ENCODE results near the gene OSBPL7. TPM values are rescaled to one million over a fixed set of nuclear protein-coding genes. Genes with fewer than 3 reads are reported as not detected.

The OSBPL7 gene
- total and polyA plus RNA-seq, 2 of the 8 experiments (the other 6 are each of a cell fraction or from before 2014, with no cell fraction given) = 7.2 to 8.9 TPM

DNA sequence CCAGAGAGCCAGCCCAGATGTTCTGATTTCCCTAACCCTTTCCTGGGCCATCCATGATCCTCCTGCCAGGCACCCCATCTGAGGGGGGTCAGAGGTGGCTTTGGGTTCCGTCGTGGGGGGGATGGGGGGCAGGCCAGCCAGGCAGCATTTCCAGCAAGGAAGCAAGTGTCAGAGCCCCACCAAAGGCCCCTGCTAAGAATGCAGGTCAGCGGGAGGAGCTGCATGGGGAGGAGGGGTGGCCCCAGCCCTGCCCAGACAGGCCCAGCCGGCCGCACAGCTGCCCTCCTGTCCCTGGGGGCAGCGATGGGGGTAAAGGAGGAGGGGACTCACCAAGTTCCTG is 21.8 kb upstream of the OSBPL7 start:
- H3K14ac ChIP-seq (ENCODE audit: insufficient read length) = no peak overlapping the region
- DNase-seq (ENCODE audit: low read depth in 1 of 2, low spot score in 2 of 2) = no peak
- H4K8ac ChIP-seq (ENCODE audit: extremely low read depth, insufficient read depth, low read length) = no peak overlapping the region
- peaks cover 9% of the 10 kb centered on the region; the same call in 1 of the 2 replicates for H3K23me2 ChIP-seq (ENCODE audit: low read depth, low read length)
- H2BK15ac ChIP-seq (ENCODE audit: low read length) = no peak overlapping the region
- no peak overlapping the region for H2BK20ac ChIP-seq (ENCODE audit: low read length)
- no peak overlapping the region for H3K23ac ChIP-seq (ENCODE audit: insufficient read length)
- no peak overlapping the region for H4K91ac ChIP-seq (replicated peaks; ENCODE audit: insufficient read length, low read length)
- FAIRE-seq = no peak
- no peak overlapping the region for H2AFZ ChIP-seq (ENCODE audit: low read length)
- H3K27me3 ChIP-seq (replicated peaks in 1 of 4; ENCODE audit: control insufficient read depth in 3 of 4, extremely low read depth in 1 of 4, insufficient read depth in 3 of 4, low read length in 3 of 4) = peaks cover 22 to 42% (median 35%) of the 10 kb centered on the region in 4 experiments
- H3K56ac ChIP-seq (replicated peaks; ENCODE audit: insufficient read length, low read depth, low read length) = no peak overlapping the region
- H3K79me1 ChIP-seq (ENCODE audit: low read depth, low read length) = no peaks in the 10 kb centered on the region
- peaks cover 0 to 4% (median 0%) of the 10 kb centered on the region in 4 experiments; a peak in 1 of 8 replicates for H3K36me3 ChIP-seq (ENCODE audit: control insufficient read depth in 2 of 4, insufficient read depth in 4 of 4, low read length in 3 of 4)
- peaks cover 0 to 32% (median 13%) of the 10 kb centered on the region in 4 experiments; a peak in 6 of 7 replicates for H3K4me1 ChIP-seq (replicated peaks in 1 of 4; ENCODE audit: control insufficient read depth in 3 of 4, insufficient read depth in 4 of 4, low read length in 3 of 4)
- H2AK5ac ChIP-seq (ENCODE audit: low read depth, low read length) = no peak overlapping the region
- 0 out of 8 replicates have a peak overlapping the region, but pooled peaks of 1 of the 4 experiments have one; percentile 15 for H3K4me3 ChIP-seq (ENCODE audit: extremely low read depth in 1 of 4, insufficient read depth in 2 of 4, low read depth in 3 of 4, low read length in 4 of 4)
- no peak overlapping the region for H3K4ac ChIP-seq (replicated peaks; ENCODE audit: insufficient read length, low read depth, low read length)
- ChIA-PET CTCF (ENCODE audit: partially characterized antibody) (interaction anchor here (0.6 to 33.0 kb wide), 19 partner anchors 12 to 177 kb away, joined by 3 to 1206 read pairs (median 4); partner anchors contain the start of genes CDK5RAP3, LRRC46, MRPL10 and PNPO), POLR2A (ENCODE audit: partially characterized antibody) (interaction anchor here (0.8 to 12.4 kb wide), 8 partner anchors 12 to 135 kb away, joined by 3 to 134 read pairs (median 4); partner anchors contain the start of genes LRRC46, MRPL10 and SP2)
- H2BK120ac ChIP-seq (replicated peaks; ENCODE audit: low read depth, low read length) = no peak overlapping the region
- no peak overlapping the region for H2BK12ac ChIP-seq (ENCODE audit: low read depth, low read length)
- 28% methylated on average over 4 of the region's 6 CpGs; no CpG with 5 or more reads in 1 of the 2 experiments for whole genome bisulfite sequencing, 2 experiments (ENCODE audit: extremely low coverage in 1 of 2, insufficient coverage in 1 of 2, insufficient read length in 1 of 2, insufficient replicate concordance in 2 of 2, low coverage in 1 of 2, low lambda C conversion rate in 2 of 2, missing lambda C conversion rate in 1 of 2)
- H3K9ac ChIP-seq (replicated peaks in 1 of 4; ENCODE audit: extremely low read depth in 1 of 4, low read depth in 3 of 4, low read length in 3 of 4) = no peak overlapping the region
- no peak overlapping the region for H4K5ac ChIP-seq (ENCODE audit: insufficient read length, low read depth, low read length)
- no peaks in the 10 kb centered on the region for H3K79me2 ChIP-seq (ENCODE audit: control insufficient read depth in 1 of 2, insufficient read depth in 2 of 2, low read length in 2 of 2)
- no peak overlapping the region for H3K27ac ChIP-seq (ENCODE audit: low read depth, low read length)
- H3K18ac ChIP-seq (ENCODE audit: extremely low read depth, low read length) = no peak overlapping the region
- H4K20me1 ChIP-seq (replicated peaks in 1 of 2; ENCODE audit: control insufficient read depth in 1 of 2, insufficient read depth in 2 of 2, low read length in 2 of 2) = peaks cover 0 to 2% of the 10 kb centered on the region in 2 experiments
- H3K9me3 ChIP-seq (ENCODE audit: insufficient read depth in 2 of 2, low read depth in 1 of 2, low read length in 1 of 2) = no peaks in the 10 kb centered on the region
- no peak overlapping the region for H2BK5ac ChIP-seq (ENCODE audit: low read depth, low read length)
- H3K4me2 ChIP-seq (ENCODE audit: insufficient read depth in 1 of 2, low read depth in 2 of 2, low read length in 2 of 2) = peak overlapping the region in 1 of 2 experiments; percentile 3; a peak in 1 of 4 replicates
- TF ChIP-seq ASH2L (IDR thresholded peaks at IDR 0.05; ENCODE audit: low read length) (no peak), KDM4A (IDR thresholded peaks at IDR 0.05; ENCODE audit: low read depth, low read length, severe bottlenecking) (no peak), SIN3A (conservative IDR thresholded peaks at IDR 0.05 in 1 of 2, IDR thresholded peaks at IDR 0.05 in 1 of 2; ENCODE audit: low read depth in 1 of 2, low read length in 2 of 2) (no peak), SAP30 (IDR thresholded peaks at IDR 0.05; ENCODE audit: insufficient read depth, insufficient replicate concordance, low read length) (no peak), RFX5 (IDR thresholded peaks at IDR 0.05; ENCODE audit: borderline replicate concordance, low read depth, low read length) (no peak), RBBP5 (IDR thresholded peaks at IDR 0.05; ENCODE audit: borderline replicate concordance, low read depth, low read length) (no peak), BACH1 (IDR thresholded peaks at IDR 0.05; ENCODE audit: low read length) (no peak), NRF1 (IDR thresholded peaks at IDR 0.05; ENCODE audit: low read depth, low read length) (no peak), SIRT6 (IDR thresholded peaks at IDR 0.05; ENCODE audit: low read length) (no peak)
- TF ChIP-seq, protein P1, sequence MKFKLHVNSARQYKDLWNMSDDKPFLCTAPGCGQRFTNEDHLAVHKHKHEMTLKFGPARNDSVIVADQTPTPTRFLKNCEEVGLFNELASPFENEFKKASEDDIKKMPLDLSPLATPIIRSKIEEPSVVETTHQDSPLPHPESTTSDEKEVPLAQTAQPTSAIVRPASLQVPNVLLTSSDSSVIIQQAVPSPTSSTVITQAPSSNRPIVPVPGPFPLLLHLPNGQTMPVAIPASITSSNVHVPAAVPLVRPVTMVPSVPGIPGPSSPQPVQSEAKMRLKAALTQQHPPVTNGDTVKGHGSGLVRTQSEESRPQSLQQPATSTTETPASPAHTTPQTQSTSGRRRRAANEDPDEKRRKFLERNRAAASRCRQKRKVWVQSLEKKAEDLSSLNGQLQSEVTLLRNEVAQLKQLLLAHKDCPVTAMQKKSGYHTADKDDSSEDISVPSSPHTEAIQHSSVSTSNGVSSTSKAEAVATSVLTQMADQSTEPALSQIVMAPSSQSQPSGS (IDR thresholded peaks at IDR 0.05; ENCODE audit: low read length) = no peak
- TF ChIP-seq, protein P2, sequence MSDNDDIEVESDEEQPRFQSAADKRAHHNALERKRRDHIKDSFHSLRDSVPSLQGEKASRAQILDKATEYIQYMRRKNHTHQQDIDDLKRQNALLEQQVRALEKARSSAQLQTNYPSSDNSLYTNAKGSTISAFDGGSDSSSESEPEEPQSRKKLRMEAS (IDR thresholded peaks at IDR 0.05) = no peak; the same call in 1 of the 2 replicates
